ENCODE measurements around the gene GJC2. TPM values are rescaled to one million over a fixed set of nuclear protein-coding genes. Genes with fewer than 3 reads are reported as not detected.
"Not testable (repeated sequence)": the region's sequence is repeated elsewhere in the genome, so short reads cannot be mapped to it uniquely, and the experiment has no call there.

GJC2 gene
- total and polyA plus RNA-seq, 3 donors from 2014 or later = 2.0 to 4.2 (median 2.6) TPM

DNA sequence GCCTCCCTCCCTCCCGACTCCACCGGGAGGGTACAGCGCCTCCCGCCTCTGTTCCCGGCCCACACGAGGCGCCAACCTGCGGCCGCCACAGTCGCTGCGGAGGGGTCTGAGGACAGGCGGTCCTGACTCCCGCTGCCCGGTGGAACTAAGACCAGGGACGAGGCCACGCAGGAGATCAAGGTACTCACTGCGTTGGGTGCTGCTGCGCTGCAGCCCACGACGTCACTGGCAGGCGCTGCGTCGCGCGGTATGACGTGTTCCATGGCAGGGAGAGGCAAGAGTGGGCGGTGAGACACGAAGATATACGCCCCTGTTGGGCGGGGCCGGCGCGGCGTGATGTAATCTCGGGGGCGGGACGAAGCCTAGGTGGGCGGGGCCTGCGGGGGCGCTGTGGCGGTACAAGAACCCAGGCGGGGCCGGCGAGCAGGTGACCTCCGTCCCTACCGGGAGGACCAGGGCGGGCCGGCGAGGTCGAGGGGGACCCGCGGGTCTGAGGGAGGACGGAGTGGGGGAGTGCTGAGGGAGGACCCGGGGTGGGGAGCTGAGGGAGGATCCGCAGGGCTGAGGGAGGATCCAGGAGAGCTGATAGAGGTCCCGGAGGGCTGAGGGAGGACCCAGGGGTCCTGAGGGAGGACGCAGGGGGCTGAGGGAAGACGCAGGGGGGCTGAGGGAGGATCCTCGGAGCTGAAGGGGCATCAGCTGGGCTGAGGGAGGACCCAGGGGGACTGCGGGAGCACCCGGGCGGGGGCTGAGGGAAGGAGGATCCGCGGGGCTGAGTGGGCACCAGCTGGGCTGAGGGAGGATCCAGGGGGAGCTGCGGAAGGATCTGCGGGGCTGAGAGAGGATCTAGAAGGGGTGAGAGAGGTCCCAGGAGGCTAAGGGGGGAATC, 40.4 kb upstream of the GJC2 start, which contains the start of gene MRPL55:
Gene MRPL55, minus strand, starts transcription at position 227 of the 889 bp plus-strand sequence. CDS start 1,039 bp downstream, outside the sequence.
- peak; percentile 99 for DNase-seq
- intact Hi-C loops (cut with DNase I; ENCODE audit: low total_unique reads) = no loop called here
- H3K27ac ChIP-seq = peak within 1 kb of the TSS; percentile 96 to 98
- peak within 1 kb of the TSS; percentile 75 to 92 for H3K4me3 ChIP-seq
- 1% methylated on average over 46 to 66 of the region's 66 CpGs for WGBS, 2 donors
- no peaks in the 10 kb centered on the region for H3K27me3 ChIP-seq
- peaks cover 15% of the 10 kb centered on the region for H3K4me1 ChIP-seq
- TF ChIP-seq POLR2A (IDR thresholded peaks at IDR 0.05) = peak; percentile 78
- TF ChIP-seq, protein P1, sequence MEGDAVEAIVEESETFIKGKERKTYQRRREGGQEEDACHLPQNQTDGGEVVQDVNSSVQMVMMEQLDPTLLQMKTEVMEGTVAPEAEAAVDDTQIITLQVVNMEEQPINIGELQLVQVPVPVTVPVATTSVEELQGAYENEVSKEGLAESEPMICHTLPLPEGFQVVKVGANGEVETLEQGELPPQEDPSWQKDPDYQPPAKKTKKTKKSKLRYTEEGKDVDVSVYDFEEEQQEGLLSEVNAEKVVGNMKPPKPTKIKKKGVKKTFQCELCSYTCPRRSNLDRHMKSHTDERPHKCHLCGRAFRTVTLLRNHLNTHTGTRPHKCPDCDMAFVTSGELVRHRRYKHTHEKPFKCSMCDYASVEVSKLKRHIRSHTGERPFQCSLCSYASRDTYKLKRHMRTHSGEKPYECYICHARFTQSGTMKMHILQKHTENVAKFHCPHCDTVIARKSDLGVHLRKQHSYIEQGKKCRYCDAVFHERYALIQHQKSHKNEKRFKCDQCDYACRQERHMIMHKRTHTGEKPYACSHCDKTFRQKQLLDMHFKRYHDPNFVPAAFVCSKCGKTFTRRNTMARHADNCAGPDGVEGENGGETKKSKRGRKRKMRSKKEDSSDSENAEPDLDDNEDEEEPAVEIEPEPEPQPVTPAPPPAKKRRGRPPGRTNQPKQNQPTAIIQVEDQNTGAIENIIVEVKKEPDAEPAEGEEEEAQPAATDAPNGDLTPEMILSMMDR (IDR thresholded peaks at IDR 0.05) = peak in 1 of 3 experiments; percentile 13
- H3K9me3 ChIP-seq = no peaks in the 10 kb centered on the region
- no peaks in the 10 kb centered on the region for H3K36me3 ChIP-seq (ENCODE audit: low read depth, missing control alignments)

DNA sequence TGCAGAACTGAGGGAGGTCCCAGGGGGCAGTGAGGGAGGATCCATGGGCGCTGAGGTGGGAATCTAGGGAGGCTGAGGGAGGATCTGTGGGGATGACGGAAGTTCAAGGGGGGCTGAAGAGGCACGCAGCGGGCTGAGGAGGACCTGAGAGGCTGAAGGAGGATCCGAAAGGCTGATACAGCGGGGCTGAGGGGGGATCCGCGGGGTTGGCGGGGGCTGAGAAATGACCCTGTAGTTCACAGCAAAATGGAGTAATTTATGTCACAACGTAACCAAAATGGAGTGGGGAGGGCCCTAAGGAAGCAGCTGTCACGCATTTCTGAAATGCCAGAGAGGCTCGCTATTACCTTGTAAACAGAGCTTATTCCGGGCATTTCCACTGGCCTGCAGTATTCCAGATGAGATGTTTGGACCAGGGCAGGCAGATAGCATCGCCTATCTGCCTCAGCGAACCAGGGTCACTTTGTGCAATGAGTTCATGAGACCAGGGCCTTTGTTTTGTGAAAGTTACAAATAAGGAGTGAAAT, 39.7 kb upstream of the GJC2 start:
- Histone ChIP-seq H3K27me3 (no peaks in the 10 kb centered on the region), H3K4me3 (peak overlapping the region; percentile 75 to 92), H3K36me3 (ENCODE audit: low read depth, missing control alignments) (no peaks in the 10 kb centered on the region), H3K27ac (peak overlapping the region; percentile 96 to 98), H3K4me1 (peaks cover 15% of the 10 kb centered on the region), H3K9me3 (no peaks in the 10 kb centered on the region)
- no peak for TF ChIP-seq POLR2A (IDR thresholded peaks at IDR 0.05)
- TF ChIP-seq, protein P1 (IDR thresholded peaks at IDR 0.05) = no peak
- intact Hi-C loops (cut with DNase I; ENCODE audit: low total_unique reads) = no loop called here
- no peak for DNase-seq
- 11 to 15% methylated on average over 14 to 15 of the region's 15 CpGs for WGBS, 2 donors

DNA sequence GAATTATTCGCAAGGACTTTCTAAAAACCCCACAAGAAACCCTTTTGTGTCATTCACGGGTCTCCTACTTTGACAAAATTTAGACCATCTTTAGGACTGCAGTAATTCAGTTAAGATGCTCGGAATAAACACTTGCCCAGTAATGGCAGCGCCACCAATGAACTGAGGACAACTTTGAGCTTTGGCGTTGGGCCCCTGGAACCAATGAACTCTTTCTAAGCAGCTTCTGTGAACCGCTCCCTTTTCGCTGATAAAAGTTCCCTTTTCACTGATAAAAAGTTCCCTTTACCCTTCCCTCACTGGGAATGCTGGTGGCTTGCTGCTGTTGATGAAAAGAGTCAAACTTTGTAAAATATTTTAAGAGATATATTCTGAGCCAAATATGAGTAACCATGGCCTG, 39.2 kb upstream of the GJC2 start:
- intact Hi-C loops (cut with DNase I; ENCODE audit: low total_unique reads) = no loop called here
- no peak overlapping the region for H3K4me3 ChIP-seq
- H3K9me3 ChIP-seq = no peaks in the 10 kb centered on the region
- DNase-seq = peak; percentile 60
- H3K27me3 ChIP-seq = no peaks in the 10 kb centered on the region
- TF ChIP-seq, protein P1 (IDR thresholded peaks at IDR 0.05) = no peak
- no peak for TF ChIP-seq POLR2A (IDR thresholded peaks at IDR 0.05)
- WGBS, 2 donors = 39 to 51% methylated on average over 7 of the region's 7 CpGs
- H3K27ac ChIP-seq = peak overlapping the region; percentile 96 to 98
- no peaks in the 10 kb centered on the region for H3K36me3 ChIP-seq (ENCODE audit: low read depth, missing control alignments)
- H3K4me1 ChIP-seq = peaks cover 15% of the 10 kb centered on the region

DNA sequence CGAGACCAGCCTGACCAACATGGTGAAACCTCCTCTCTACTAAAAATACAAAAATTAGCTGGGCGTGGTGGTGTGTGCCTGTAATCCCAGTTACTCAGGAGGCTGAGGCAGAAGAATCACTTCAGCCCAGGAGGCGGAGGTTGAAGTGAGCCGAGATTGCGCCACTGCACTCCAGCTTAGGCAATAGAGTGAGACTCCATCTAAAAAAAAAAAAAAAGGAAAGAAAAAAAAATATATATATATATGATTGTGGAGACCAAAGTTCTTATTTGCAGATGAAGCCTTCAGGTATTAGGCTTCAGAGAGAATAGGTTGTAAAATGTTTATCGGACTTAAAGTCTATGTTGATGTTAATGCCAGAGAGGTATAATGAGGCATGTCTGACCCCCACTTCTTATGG, 38.4 kb upstream of the GJC2 start:
- 88 to 94% methylated on average over 6 of the region's 6 CpGs for WGBS, 2 donors

DNA sequence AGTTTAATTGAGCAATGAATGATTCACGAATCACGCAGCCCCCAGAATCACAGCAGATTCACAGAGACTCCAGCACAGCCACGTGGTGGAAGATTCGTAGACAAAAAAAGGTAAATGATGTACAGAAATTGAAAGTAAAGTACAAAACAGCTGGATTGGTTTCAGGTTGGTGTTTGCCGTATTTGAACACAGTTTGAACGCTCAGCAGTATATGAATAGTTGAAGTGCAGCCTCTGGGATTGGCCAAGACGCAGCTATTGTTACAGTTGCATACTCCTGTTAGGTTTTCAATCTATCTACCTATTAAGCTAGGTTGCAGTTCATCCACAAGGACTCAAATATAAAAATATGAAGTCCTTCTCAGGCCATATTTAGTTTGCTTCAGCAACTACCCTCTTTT, 37.6 kb upstream of the GJC2 start:
- WGBS, 2 donors = 91 to 92% methylated on average over 7 of the region's 7 CpGs
- Histone ChIP-seq H3K4me1 (peaks cover 15% of the 10 kb centered on the region), H3K9me3 (no peaks in the 10 kb centered on the region), H3K36me3 (ENCODE audit: low read depth, missing control alignments) (no peaks in the 10 kb centered on the region), H3K27me3 (no peaks in the 10 kb centered on the region), H3K27ac (no peak overlapping the region), H3K4me3 (no peak overlapping the region)
- DNase-seq = no peak
- TF ChIP-seq, protein P1 (IDR thresholded peaks at IDR 0.05) = no peak
- no peak for TF ChIP-seq POLR2A (IDR thresholded peaks at IDR 0.05)
- intact Hi-C loops (cut with DNase I; ENCODE audit: low total_unique reads) = no loop called here

More for the DNA sequence above, 38.4 kb upstream of the GJC2 start:
- H3K9me3 ChIP-seq; H3K27ac ChIP-seq; intact Hi-C loops (cut with DNase I; ENCODE audit: low total_unique reads); DNase-seq; H3K4me3 ChIP-seq; H3K36me3 ChIP-seq (ENCODE audit: low read depth, missing control alignments); H3K27me3 ChIP-seq: not testable (repeated sequence)
- H3K4me1 ChIP-seq = peaks cover 15% of the 10 kb centered on the region

Measured in testis (tissue), 3 donors.